Adrenal gland (tissue), 5 donors: Measurements from ENCODE around the gene AHRR.

Source experiments
- CTCF ChIP-seq, 6 experiments: fragments of 450-650 bp in 4 of 6; fragments of 200-600 bp in 2 of 6; sonication (generic) in 1 of 6; IDR thresholded peaks; 1 replicate in 5 of 6; 2 replicates in 1 of 6; pipeline versions ENCODE4 v1.5.1 to v1.8.0; 2016 to 2021; ENCODE audit warnings: antibody characterized with exemption in 6 of 6, mild to moderate bottlenecking in 2 of 6, moderate library complexity in 1 of 6
- POLR2A ChIP-seq, 2 donors: fragments of 450-650 bp; IDR thresholded peaks; one replicate each; pipeline ENCODE4 v1.6.1; 2017; ENCODE audit warnings: antibody characterized with exemption in 2 of 2, mild to moderate bottlenecking in 2 of 2, moderate library complexity in 1 of 2
- donor health status: DM: no; HTN: no; CAD: no.

DNA sequence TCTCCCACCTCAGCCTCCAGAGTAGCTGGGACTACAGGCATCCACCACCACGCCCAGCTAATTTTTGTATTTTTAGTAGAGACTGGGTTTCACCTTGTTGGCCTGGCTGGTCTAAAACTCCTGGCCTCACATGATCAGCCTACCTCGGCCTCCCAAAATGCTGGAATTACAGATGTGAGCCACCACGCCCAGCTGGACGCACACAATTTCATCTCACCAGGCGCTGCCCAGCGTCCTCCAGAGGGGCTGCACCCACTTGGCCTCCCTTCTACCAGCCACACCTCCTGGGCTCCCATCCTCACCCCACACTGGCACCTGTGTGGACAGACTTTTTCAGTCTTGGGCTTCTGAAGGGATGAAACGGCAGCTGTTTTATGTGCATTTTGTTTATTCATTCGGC, 117.7 kb downstream of the AHRR start:
- TF ChIP-seq CTCF (IDR thresholded peaks at IDR 0.05) (no peak), POLR2A (IDR thresholded peaks at IDR 0.05) (no peak)
